ENCODE measurements around the gene CUX1.
A peak's percentile ranks its signal among the peaks of the same experiment; 100 is the strongest.

The CUX1 gene

DNA sequence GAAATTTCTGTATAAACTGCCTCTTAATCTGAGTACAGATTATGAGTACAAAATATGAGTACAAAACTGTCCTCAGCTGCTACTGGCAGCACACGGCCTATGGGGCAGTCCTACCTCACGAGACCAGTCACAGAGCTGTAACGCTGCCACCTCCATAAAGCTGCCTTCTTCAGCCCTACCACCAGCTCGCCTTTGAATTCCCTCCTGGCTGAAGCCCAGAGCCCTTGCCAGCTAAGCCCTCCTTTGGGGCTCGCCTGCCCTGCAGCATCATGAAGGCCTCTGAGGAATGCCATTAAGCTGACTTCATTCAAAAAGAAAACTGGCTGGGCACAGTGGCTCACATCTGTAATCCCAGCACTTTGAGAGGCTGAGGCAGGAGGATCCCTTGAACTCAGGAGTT, 289.2 kb downstream of the CUX1 start:
- no peaks in the 10 kb centered on the region for H3K27me3 Mint-ChIP-seq
- peaks cover 2% of the 10 kb centered on the region for H3K36me3 Mint-ChIP-seq (ENCODE audit: low read depth)
- no peaks in the 10 kb centered on the region for H3K9me3 Mint-ChIP-seq
- no peak for DNase-seq
- H3K4me3 Mint-ChIP-seq, result no peak overlapping the region
- H3K27ac Mint-ChIP-seq, result no peak overlapping the region
- no peaks in the 10 kb centered on the region for H3K4me1 Mint-ChIP-seq
- no peak for ATAC-seq

DNA sequence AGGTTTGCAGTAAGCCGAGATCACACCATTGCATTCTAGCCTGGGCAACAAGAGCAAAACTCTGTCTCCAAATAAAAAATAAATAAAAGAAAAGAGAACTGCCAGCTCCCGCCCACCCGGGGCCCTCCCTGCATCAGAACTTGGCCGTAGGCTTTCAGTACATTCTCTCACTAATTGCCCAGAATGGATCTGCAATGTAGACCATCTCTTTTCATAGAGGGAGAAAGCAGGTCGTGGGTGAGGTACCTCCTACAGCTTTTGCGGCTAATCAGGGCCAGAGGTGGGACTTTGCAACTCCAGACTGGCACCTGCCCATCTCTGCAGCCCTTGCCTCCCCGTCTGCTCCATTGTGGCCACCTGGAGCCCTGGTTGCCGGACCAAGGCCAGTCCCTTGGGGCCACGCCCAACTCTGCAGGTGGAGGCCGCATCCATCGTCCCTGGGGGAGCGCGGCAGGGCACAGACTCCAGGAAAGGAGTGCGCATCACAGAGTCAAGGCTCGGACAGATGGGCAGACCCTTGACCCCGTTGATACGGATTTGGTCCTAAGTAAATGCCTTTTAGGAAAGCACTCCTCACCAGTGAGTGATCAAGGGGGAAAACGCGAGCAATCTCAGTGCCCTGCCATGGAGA, 290.2 kb downstream of the CUX1 start:
- no peak overlapping the region for H3K4me3 Mint-ChIP-seq
- DNase-seq, result no peak
- H3K9me3 Mint-ChIP-seq, result no peaks in the 10 kb centered on the region
- ATAC-seq, result no peak
- no peak overlapping the region for H3K27ac Mint-ChIP-seq
- H3K36me3 Mint-ChIP-seq (ENCODE audit: low read depth), result peaks cover 4% of the 10 kb centered on the region
- no peaks in the 10 kb centered on the region for H3K4me1 Mint-ChIP-seq
- no peaks in the 10 kb centered on the region for H3K27me3 Mint-ChIP-seq

DNA sequence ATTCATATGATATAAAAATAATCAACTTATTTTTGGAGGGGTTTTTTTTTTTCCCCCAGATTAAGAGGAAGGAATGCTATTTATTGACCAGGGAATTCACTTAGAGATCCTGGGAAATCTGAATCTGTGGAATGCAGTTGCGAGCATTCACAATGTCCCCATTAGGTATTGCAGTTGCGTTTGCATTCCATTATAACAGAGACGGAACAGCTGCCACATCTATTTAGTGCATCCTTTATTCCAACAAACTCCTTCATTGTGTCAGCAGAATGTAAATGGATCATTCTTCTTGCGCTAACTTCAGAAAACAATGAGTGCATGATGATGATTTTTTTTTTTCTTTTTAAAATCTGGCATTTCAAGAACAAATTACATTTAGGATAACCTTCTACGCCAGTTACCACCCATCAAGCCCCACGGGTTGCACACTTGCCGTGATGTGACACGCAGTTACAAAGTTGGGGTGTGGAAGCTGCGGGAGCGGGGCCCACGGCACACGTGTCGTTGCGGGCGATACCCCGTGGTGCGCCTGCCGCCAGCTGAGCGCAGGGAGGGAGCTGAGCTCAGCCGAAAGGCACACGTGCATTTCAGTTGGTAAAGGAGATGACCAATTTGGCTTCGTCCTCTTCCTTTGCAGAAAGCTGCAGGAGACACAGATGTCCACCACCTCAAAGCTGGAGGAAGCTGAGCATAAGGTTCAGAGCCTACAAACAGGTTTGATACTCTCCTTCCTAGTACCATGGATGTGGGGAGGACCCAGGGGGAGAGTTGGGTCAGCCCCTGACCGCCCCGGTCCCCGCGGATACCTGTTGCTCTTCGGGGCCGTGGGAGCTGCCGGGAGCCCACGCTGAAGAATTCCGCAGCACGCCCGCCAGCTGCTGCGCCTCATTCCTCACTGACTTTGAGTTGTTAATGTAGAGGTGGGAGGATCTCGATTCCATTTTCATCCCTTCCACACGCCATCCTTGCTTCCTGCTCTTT, 293.9 kb downstream of the CUX1 start:
- H3K4me1 Mint-ChIP-seq, result no peaks in the 10 kb centered on the region
- H3K27ac Mint-ChIP-seq, result no peak overlapping the region
- no peaks in the 10 kb centered on the region for H3K9me3 Mint-ChIP-seq
- no peaks in the 10 kb centered on the region for H3K27me3 Mint-ChIP-seq
- DNase-seq, result no peak
- no peak for ATAC-seq
- H3K36me3 Mint-ChIP-seq (ENCODE audit: low read depth), result peaks cover 14% of the 10 kb centered on the region
- no peak overlapping the region for H3K4me3 Mint-ChIP-seq

GRCh38 chr7:102115181-102115580, 297.8 kb downstream of the CUX1 start:
- Mint-ChIP-seq H3K27ac (no peak overlapping the region), H3K4me3 (no peak overlapping the region), H3K4me1 (no peaks in the 10 kb centered on the region), H3K9me3 (no peaks in the 10 kb centered on the region), H3K36me3 (ENCODE audit: low read depth) (peaks cover 12% of the 10 kb centered on the region), H3K27me3 (no peaks in the 10 kb centered on the region)
- ATAC-seq (no peak), DNase-seq (no peak)

GRCh38 chr7:102115931-102116330, 298.5 kb downstream of the CUX1 start:
- no peaks in the 10 kb centered on the region for H3K27me3 Mint-ChIP-seq
- ATAC-seq, result no peak
- H3K36me3 Mint-ChIP-seq (ENCODE audit: low read depth), result peaks cover 12% of the 10 kb centered on the region
- no peak overlapping the region for H3K4me3 Mint-ChIP-seq
- H3K27ac Mint-ChIP-seq, result no peak overlapping the region
- H3K4me1 Mint-ChIP-seq, result no peaks in the 10 kb centered on the region
- no peaks in the 10 kb centered on the region for H3K9me3 Mint-ChIP-seq
- no peak for DNase-seq

- DNase-seq, result no peak
- H3K27me3 Mint-ChIP-seq, result no peaks in the 10 kb centered on the region
- no peaks in the 10 kb centered on the region for H3K9me3 Mint-ChIP-seq
- ATAC-seq, result no peak
- H3K4me3 Mint-ChIP-seq, result no peak overlapping the region
- H3K36me3 Mint-ChIP-seq (ENCODE audit: low read depth), result peaks cover 9% of the 10 kb centered on the region
- no peak overlapping the region for H3K27ac Mint-ChIP-seq
- peaks cover 11% of the 10 kb centered on the region for H3K4me1 Mint-ChIP-seq
Measured at GRCh38 chr7:102117743-102118142, 300.3 kb downstream of the CUX1 start.

DNA sequence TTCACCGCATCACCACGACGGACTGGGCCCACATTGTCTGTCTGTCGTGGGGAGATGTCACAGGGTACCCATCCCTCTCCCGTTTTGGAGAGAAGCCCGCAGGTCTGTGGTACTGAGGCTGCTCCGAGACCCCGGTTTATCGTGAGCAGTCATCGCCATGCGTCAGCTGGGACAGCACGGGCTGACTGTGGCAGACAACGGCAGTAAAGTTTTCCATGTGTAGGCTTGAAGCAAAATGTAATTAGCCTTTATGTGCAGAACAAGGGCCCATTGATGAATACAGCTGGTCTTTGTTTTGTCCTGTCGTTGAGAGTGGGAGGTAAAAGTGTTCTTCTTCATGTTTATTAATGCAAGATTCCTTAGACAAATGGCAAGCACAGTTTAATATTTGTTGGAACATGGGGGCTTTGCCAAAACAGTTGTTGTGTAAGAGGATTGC, 301.8 kb downstream of the CUX1 start:
- Mint-ChIP-seq H3K27me3 (no peaks in the 10 kb centered on the region), H3K4me3 (no peak overlapping the region), H3K4me1 (peaks cover 12% of the 10 kb centered on the region), H3K9me3 (no peaks in the 10 kb centered on the region), H3K36me3 (ENCODE audit: low read depth) (peaks cover 7% of the 10 kb centered on the region), H3K27ac (no peak overlapping the region)
- ATAC-seq (no peak), DNase-seq (no peak)

DNA sequence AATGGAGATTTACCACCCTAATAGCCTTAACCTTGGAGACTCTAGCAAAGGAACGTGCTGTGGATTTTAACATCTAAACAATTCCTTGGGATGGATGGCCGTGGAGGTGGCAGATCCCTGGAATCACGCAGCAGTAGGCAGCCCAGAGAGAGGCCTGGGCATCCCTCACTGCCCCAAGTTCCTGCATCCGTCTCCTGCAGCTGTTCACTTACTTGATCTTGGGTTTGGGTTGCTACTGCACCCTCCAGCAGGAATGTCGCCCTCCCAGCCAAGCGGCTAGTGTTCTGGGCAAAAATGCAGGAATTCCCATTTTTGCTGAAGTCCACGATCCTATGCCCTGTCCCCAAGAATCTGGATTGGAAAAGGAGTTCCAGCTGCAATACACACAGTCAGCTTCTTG, 302.5 kb downstream of the CUX1 start:
- Mint-ChIP-seq H3K4me3 (no peak overlapping the region), H3K4me1 (peaks cover 15% of the 10 kb centered on the region), H3K27me3 (no peaks in the 10 kb centered on the region), H3K36me3 (ENCODE audit: low read depth) (peaks cover 9% of the 10 kb centered on the region), H3K9me3 (no peaks in the 10 kb centered on the region), H3K27ac (no peak overlapping the region)
- ATAC-seq, result no peak
- DNase-seq, result no peak

DNA sequence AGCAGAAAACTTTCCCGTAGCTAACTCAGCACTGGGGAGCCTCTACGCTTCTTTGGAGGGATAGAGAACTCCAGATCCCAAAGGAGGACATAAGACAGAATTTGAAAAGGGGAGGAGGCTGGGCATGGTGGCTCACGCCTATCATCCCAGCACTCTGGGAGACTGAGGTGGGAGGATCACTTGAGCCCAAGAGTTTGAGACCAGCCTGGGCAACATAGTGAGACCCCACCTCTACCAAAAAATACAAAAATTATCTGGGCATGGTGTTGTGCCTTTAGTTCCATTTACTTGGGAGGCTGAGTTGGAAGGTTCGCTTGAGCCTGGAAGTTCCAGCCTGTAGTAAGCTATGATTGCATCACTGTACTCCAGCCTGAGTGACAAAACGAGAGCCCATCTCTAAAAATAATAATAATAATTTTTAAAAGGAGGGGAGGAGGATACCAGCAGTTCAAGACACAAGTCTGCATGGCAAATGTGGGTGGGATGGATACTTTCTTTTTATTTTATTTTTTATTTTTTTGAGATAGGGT, 303.3 kb downstream of the CUX1 start:
- Mint-ChIP-seq H3K36me3 (ENCODE audit: low read depth) (peaks cover 5% of the 10 kb centered on the region), H3K4me3 (no peak overlapping the region), H3K27ac (no peak overlapping the region), H3K9me3 (no peaks in the 10 kb centered on the region), H3K4me1 (peaks cover 15% of the 10 kb centered on the region), H3K27me3 (no peaks in the 10 kb centered on the region)
- ATAC-seq (no peak), DNase-seq (no peak)

- ATAC-seq (no peak), DNase-seq (no peak)
- no peak overlapping the region for H3K4me3 Mint-ChIP-seq
- peaks cover 2% of the 10 kb centered on the region for H3K36me3 Mint-ChIP-seq (ENCODE audit: low read depth)
- no peaks in the 10 kb centered on the region for H3K27me3 Mint-ChIP-seq
- no peaks in the 10 kb centered on the region for H3K9me3 Mint-ChIP-seq
- H3K27ac Mint-ChIP-seq, result peak overlapping the region; percentile 71
- H3K4me1 Mint-ChIP-seq, result peaks cover 15% of the 10 kb centered on the region
Measured at GRCh38 chr7:102122026-102122425, 304.6 kb downstream of the CUX1 start.

DNA sequence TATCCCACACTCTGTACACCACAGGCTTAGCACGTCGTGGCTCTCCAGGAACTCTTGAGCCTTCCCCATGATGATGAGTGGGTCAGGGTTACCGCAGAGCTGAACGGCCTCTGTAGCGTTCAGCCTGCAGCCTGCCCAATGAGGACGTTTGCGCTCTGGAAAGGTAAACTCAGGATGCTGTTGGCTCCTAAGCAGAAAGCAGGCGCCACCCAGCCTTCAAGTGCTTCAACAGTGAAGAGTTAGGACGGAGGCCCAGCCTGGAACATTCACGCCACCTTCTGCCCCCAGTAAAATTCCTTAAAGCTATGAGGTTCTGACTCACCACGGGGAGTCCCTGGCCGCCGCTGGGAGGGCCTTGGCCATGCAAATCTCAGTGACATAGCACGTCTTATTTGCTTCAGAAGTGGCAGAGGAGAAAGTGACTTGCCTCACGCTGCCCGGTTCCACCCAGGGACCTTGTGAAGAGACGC, 307.7 kb downstream of the CUX1 start:
- peak; percentile 24 for DNase-seq
- H3K4me1 Mint-ChIP-seq, result peaks cover 15% of the 10 kb centered on the region
- no peaks in the 10 kb centered on the region for H3K27me3 Mint-ChIP-seq
- H3K4me3 Mint-ChIP-seq, result no peak overlapping the region
- peaks cover 2% of the 10 kb centered on the region for H3K36me3 Mint-ChIP-seq (ENCODE audit: low read depth)
- peak; percentile 81 for ATAC-seq
- H3K27ac Mint-ChIP-seq, result no peak overlapping the region
- H3K9me3 Mint-ChIP-seq, result no peaks in the 10 kb centered on the region

DNA sequence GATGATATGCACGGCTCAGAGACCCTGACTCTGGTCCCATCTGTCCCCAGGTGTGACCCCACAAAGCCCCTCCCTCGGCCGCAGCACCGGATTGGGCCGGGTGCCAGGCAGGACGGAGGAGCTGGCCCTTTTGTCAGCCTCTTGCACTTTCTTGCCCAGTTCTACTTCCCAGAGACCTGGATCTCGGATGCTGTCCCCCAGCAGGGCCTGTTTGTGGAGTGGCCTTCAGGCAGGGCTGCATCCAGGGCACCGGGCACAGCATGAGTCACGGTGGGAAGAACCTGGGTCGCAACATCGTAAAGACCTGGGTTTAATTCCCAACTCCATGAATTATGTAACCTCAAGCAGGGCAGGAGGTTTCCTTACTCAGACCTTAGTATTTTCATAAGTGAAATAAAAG, 310.9 kb downstream of the CUX1 start:
- ATAC-seq (no peak), DNase-seq (no peak)
- Mint-ChIP-seq H3K27ac (no peak overlapping the region), H3K27me3 (no peaks in the 10 kb centered on the region), H3K4me1 (peaks cover 4% of the 10 kb centered on the region), H3K36me3 (ENCODE audit: low read depth) (peaks cover 2% of the 10 kb centered on the region), H3K4me3 (no peak overlapping the region), H3K9me3 (no peaks in the 10 kb centered on the region)

- Mint-ChIP-seq H3K4me3 (no peak overlapping the region), H3K27ac (no peak overlapping the region), H3K9me3 (no peaks in the 10 kb centered on the region), H3K36me3 (ENCODE audit: low read depth) (no peaks in the 10 kb centered on the region), H3K27me3 (no peaks in the 10 kb centered on the region), H3K4me1 (no peaks in the 10 kb centered on the region)
- no peak for DNase-seq
- no peak for ATAC-seq
Measured at GRCh38 chr7:102129636-102130370, 312.4 kb downstream of the CUX1 start.

- H3K27ac Mint-ChIP-seq, result no peak overlapping the region
- H3K4me1 Mint-ChIP-seq, result no peaks in the 10 kb centered on the region
- H3K27me3 Mint-ChIP-seq, result no peaks in the 10 kb centered on the region
- no peaks in the 10 kb centered on the region for H3K9me3 Mint-ChIP-seq
- no peak for DNase-seq
- H3K36me3 Mint-ChIP-seq (ENCODE audit: low read depth), result no peaks in the 10 kb centered on the region
- ATAC-seq, result no peak
- H3K4me3 Mint-ChIP-seq, result no peak overlapping the region
Measured at GRCh38 chr7:102132209-102132752, 314.9 kb downstream of the CUX1 start.

Measured in activated naive CD8-positive, alpha-beta T cell treated with anti-CD3 and anti-CD28 coated beads, Interleukin-2, amount 50 U/mL, for 24 hours (primary cell).